Stimulated activated CD8-positive, alpha-beta memory T cell treated with anti-CD3 and anti-CD28 coated beads, Interleukin-4, amount 100 ng/mL, for 4 hours (primary cell): Measurements from ENCODE around the gene FRAS1.
"Not testable (repeated sequence)": the region's sequence is repeated elsewhere in the genome, so short reads cannot be mapped to it uniquely, and the experiment has no call there.

Source experiments
- DNase-seq, 2 donors: peaks; one replicate each; pipeline ENCODE4 v3.0.0-alpha.2; 2020; ENCODE audit warnings: low read depth in 2 of 2, low spot score in 1 of 2

FRAS1 gene

DNA sequence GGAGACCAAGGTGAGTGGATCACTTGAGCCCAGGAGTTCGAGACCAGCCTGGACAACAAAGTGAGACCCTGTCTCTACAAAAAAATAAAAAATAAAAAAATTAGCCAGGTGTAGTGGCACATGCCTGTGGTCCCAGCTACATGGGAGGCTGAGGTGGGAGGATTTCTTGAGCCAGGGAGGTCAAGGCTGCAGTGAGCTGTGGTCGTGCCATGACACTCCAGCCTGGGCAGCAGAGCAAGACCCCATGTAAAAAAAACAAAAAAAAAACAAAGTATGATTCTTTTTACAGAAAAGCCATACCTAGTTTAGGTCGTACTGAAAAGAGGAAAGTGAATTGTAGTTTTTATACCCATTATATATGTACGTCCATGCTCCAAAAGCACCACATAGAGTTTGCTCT is 151.8 kb downstream of the FRAS1 start:
- not testable (repeated sequence) for DNase-seq

DNA sequence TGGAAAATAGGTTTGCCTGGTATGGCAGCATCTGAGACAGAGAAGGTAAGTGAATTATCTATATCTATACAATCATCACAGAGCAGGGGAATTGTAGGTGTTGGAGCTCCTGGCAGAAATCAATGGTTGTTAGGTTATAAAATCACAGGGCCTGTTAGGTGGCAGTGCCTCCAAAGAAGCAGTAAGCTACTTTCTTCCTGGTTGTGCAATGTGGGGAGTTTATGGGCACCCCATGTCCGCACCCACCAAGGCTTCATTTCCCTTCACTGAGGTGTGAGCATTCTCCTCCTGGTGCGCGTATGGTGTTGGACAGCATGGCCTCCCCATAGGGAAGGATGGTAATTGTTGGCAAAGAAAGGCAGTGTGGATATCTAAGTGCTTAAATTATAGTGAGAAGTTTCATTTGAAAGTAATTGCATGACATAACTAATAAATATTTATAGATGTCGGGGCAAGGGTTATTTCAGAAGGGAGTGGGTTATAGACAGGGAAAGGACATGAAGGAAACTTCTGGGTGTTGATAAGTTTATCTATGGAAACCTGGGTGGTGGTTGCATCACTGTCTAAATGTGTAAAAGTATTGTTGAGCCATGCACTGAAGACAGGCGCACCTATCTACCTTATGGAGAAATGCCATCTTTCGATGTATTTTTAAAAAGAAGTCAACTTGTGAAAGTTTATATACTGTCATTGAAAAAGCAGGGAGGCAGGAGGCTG is 153.7 kb downstream of the FRAS1 start:
- no peak for DNase-seq

DNA sequence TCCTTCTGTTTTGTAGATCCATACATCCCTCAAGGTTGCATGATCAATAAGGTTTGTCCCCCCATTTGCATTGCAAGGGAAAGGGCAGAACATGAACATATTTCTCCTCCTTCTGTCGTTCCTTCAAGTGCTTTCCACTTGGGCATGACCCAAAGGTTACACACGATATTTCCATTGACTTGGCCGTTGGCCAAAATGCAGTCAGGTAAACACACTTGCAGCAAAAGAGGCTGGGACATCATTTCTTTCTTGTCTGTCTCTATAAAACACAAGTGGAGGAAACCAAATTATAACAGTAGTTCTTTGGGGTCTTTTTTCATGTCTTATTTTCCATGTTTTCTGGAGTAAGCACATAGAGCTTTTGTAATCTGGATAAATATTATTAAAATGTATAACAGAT is 156.1 kb downstream of the FRAS1 start:
- DNase-seq, result no peak

DNA sequence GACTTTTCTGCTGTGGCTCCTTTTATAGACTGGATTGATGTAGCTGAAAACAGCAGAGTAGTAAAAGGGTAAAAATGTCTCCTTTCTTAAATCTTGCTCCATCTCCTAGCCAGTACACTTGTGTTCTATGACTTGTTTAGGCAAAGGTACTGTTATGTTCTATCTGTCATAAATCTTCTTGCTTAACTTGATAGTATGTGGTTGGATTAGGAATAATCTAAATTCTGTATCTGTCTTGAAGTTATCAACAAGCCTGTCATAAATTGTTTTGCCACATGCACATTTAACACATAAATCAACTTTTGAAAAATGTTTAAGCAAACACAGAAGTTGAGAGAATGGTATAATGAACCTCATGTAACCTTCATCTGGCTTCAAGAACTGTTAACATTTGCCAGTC is 157.0 kb downstream of the FRAS1 start:
- no peak for DNase-seq

DNA sequence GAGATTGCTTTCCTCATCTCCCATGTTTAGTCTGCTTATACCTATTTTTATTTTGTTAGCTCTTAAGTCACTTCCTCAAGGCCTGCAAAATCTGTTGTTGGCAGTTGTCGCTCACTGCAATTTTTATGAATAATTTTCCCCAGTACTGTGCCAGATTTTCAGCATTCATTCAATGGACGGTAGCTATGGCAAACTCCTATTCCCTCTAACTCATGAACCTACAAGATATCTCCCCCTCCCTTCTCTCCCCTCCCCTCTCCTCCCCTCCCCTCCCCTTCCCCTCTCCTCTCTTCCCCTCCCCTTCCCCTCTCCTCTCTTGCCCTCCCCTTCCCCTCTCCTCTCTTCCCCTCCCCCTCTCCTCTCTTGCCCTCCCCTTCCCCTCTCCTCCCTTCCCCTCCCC is 160.4 kb downstream of the FRAS1 start:
- no peak for DNase-seq

DNA sequence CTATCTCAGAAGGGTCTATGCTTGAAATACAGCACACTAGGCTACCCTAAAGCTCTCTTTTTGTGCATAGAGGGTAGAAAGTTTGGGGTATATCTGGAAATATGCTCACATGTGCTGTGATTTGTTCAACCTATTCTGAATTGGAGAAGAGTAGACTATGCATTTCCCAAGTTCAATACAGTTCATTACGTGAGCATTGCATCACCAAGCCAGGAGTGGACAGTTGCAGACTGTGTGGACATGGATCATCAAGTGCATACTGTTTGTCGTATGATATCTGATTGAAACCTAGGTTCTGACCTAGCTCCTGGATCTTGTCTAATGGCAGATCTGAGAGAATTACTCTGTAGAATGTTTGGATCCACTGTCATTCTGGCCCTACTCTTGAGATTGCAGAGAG is 161.1 kb downstream of the FRAS1 start:
- DNase-seq, result no peak

DNA sequence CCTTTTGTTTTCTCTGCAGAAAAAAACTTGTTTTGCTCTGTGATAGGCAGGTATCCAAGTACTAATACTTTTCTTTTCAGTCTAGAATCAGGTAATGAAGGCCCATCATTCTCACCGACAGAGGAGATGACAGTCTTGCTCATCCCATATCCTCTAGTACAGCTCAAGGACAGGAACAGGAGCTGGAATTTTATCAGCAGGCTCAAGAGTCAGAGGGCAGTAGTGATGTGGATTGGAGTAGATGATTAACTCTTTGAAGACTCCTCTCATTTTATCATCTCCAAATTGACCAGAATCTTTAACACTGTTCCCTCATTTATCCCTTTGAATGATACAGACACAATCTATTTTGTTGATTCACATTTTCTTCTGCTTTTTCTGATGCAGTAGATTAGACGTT is 162.7 kb downstream of the FRAS1 start:
- no peak for DNase-seq

DNA sequence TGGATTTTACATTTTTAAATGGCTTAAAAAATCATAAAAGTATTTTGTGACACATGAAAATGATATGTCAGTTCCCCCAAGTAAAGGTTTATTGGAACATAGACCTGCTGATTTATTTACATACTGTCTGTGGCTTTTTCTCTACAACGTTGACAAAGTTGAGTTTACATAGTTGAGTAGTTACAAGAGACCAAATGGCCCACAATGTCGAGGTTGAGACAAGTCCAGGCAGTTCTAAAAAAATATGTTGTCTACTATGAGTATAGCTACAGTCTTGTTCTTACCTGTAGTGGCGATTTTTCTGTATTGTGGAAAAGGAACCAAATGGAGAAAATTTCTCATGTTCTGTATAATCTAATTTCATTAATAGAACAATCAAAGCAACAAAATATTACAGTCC is 163.2 kb downstream of the FRAS1 start:
- DNase-seq, result no peak

DNA sequence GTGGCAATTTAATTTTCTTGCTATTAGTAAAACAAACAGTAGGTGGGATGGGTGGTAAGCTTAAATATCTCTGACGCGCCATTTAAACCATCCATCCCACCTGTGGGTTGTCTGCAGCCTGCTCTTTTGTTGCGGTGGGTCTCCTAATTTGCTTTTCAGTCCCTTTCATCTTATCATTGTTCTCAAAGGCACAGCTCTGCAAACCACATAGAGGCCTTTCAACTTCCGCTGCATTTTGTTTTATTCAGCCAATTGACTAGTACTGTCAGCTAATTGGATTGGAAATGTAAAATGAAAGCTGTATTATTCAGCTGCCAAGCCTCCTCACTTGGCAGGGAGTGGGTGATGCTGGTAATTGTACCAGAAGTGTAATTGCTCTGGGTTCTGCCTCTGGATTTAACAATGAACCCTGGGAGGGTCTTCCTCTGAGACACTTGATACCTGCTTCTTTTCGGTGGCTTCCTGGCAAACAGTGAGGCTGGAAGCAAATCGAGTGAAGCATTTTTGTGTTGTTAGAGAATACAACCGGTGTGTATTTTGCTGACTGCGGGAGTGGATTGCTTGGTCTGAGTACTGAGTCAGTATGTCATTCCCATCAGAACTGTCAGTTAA is 165.6 kb downstream of the FRAS1 start:
- no peak for DNase-seq

DNA sequence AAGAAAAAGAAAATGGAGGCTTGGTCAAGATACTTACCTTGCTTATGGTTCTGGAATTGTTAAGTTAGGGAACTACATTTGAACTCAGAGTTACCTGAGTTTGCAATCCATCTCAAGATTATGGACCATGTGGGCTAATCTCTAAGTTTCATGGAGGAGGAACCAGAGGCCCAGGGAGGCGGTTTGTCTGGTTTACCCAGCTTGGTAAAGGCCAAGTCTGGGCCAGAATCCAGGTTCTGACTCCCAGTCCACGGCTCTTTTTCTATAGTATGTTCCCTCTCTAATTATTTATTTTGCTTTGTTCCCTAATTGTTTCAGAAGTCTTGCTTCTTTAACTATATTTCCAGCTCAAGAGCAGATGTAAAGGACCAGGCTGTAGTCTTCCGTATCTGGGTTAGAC is 168.1 kb downstream of the FRAS1 start:
- DNase-seq, result no peak

DNA sequence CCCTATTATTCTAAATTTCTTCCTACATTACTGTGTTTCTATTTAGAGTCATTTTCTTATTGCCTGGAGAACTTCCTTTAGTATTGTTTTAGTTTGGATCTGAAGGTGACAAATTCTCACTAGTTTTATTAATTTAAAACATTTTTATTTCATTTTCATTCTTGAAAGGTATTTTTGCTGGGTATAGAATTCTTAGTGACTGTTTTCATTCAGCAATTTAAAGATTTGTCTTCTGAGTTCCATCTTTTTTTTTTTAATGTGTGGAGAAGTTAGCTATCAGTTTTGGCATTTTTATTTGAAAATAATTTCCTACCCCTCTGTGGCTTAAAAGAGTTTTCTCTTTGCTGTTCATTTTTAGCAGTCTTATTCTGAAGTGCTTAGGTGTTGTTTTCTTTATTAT is 169.2 kb downstream of the FRAS1 start:
- no peak for DNase-seq

DNA sequence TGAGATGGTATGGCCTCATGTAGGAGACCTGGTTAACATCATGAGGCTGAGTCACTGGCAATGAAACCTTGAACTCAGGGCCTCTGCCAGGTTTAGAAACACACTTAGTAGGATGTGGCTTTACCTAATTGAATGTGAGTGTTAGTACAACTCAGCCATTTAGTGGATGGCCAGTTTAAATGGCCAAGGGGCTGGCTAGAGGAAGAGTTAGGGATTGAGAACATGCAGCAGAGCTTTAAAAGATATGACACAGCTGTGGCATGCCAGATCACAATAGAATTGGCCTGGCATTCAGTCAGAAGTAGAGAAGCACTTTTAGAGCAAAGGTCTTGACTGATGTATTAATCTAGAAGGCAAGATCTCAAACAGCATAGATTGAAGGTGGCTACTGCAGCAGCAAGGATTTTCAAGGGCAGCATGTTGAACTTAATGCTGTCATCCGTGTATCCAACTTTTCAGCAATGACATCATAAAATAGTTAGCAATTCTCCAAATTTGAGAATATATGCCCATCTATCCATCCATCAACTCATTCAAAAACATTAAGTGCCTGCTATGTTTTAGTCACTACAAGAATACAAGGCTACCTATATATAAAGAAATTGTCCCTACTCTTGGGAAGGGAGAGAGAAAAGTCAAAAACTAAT is 170.4 kb downstream of the FRAS1 start:
- DNase-seq, result no peak

DNA sequence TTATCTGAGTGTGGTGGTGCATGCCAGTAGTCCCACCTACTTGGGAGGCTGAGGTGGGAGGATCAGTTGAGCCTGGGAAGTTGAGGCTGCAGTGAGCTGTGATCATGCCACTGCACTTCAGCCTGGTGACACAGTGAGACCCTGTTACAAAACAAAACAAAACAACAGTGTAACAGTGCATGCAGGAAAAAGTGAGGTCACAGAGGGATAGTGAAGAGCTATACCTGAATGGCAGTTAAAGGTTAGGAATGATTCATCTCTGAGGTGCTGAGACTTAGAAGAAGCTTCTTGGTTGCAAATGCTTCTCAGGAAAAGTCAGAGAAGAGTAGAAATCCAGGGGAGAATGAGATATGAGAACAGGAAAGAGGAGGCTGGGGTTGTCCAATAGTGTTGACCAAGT is 178.7 kb downstream of the FRAS1 start:
- no peak for DNase-seq

DNA sequence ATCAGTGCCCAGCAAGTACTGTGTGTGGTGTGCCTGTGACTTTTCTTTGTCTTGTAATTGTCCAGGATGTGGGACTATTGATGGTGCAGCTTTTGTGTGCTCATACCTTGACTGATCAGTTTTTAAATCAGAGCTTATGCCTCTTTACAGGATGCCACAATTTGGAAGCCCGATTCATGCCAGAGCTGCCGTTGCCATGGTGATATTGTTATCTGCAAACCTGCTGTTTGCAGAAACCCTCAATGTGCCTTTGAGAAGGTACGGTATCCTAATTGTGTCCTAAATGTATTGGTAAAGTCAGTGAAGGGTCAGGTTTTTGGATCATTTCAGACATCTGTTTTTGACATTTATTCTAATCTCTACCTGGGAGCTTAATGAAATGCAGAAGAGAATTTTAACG is 180.2 kb downstream of the FRAS1 start:
- DNase-seq, result no peak

DNA sequence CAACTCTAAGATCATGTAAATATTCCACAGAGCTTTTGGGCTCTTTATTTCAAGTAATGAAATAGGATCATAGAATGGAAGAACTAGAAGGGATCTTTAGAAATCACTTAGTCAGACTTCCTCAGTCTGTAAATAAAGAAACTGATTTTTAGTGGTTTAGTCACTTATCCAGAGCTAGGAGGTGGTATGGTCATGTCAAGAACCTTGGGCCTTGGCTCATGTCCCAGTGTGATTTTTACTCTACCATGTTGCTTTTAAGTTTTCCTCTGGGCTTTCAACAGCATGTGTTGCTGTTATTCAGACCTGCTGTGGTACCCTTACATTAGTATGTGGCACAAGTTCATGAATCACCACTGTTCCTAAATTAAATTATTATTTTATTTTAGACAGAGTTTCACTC is 184.9 kb downstream of the FRAS1 start:
- DNase-seq, result no peak

DNA sequence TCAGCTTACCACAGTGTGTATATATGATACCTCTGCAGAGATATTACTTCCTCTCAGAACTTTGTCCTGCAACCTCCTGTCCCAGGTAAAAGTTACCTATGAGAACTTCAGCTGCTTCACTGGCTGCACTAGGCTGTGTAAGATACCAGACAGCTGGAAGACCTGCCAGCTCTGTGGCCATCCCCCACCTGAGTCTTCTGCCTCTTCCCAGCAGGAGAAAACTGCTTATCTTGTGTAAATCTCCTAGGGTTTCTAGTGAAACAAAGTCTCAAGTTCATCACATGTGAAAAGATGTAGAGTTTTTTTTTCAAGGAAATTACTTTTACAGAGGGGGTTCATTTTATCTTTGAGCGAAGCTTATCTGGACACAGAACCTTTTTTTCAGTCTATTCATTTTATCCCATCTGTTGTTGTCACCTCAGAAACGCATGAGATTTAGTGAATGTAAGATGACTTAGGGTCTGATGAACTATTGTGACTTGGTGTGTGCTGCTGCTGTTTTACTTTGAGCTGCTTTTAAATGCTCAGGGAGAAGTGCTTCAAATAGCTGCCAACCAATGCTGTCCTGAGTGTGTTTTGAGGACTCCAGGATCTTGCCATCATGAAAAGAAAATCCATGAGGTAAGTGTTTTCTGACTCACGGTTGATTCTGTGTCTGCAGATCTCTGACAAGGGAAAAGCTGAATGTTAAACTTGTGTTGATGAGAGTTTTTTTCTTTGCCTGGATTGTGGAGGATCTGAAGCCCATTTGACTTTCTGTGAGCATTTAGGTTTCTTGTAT is 187.8 kb downstream of the FRAS1 start:
- DNase-seq, result no peak

DNA sequence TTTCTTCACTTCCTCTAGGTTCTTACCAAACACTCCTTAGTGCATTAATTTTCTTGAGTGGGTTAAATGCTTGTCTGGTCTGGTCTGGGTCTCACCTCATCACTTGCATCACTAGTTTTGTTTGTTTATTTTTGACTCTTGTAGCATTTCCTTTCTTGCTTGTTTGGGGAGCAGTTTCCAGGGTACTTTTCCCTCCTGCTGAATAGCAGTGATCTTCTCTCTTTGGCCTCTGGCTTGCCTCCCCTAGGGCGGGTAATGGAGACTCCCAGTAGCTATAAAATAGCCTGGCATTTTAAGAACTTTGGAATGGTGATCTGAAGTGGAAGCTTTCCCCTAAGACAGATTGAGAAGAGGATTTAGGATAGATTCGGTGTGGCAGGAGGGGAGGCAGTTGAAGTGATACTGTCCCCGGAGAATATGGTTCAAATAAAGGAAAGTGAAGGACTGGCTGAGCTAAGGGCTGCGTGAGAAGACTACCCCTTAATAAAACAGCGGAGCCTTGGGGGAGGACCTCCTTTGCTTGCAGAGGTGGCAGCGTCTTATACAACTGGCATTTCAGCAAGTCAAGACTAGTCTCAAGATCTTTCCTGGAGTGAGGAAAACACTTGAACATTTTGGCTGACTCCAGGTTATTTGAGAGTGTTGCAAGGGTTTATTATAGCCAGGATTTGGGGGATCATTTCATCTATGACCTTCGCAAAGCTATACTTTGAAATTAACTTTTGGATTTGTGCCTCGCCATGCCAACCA is 190.6 kb downstream of the FRAS1 start:
- no peak for DNase-seq

DNA sequence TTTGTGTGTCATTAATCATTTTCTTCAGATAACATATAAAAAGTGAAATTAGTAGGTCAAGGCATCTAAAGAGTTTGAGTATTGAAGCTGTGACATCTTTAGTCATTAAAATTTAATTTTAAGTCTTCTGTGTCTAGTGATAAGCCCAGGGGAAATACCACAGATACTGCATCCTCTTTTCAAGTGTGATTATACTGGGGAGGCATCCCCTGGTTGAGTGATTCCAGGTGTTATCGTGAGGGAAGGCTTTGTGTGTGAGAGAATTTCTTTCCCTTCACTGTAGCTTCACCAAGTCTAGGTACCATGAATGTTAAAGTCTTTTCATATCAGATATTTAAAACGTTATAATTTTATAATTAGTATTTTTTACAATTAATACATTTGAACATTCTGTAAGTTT is 193.4 kb downstream of the FRAS1 start:
- DNase-seq, result no peak

DNA sequence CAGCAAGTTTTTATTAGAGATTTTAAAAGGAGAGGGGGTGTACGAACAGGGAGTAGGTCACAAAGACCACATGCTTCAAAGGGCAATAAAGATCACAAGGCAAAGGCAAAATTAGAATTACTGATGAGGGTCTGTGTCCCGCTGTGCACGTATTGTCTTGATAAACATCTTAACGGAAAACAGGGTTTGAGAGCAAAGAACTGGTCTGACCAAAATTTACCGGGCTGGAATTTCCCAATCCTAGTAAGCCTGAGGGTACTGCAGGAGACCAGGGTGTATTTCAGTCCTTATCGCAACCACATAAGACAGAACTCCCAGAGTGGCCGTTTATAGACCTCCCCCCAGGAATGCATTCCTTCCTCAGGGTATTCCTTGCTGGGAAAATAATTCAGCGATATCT is 195.7 kb downstream of the FRAS1 start:
- DNase-seq, result not testable (repeated sequence)

DNA sequence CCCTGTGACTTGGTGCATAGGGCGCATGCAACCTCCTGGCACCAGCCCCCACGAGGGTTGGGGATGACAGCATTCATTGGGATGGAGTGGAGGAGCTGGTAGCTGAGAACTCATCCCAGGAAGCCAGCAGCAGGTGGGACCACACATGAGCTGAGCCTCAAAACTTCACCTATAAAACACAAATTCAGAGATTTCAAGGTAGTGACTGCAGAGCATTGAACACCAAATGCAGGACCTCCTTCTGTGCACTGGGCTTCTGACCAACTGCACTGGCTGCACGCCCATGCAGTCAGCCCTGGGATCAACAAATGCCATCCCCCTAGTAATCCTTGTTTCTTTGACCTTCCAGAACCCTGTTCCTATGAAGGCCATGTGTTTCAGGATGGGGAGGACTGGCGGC is 197.8 kb downstream of the FRAS1 start:
- DNase-seq, result no peak

DNA sequence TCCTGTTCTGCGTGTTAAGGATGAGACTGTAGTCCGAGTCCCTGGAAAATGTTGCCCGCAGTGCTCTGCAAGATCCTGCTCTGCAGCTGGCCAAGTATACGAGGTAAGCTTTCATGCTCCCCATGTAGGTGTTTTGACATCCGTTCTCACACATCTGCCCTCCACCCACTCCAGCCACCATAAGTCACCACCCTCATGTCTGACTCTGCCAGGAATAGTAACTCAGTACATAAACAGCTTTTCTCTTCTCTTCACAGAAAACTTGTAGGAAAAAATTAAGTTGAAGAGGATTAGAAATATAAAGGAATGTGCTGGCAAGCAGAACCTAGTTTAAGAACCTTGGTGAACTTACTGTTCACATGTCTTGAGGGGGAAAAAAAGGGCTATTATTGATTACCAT is 207.9 kb downstream of the FRAS1 start:
- DNase-seq, result no peak
